ENCODE results near the gene HDAC4.

The HDAC4 gene

DNA sequence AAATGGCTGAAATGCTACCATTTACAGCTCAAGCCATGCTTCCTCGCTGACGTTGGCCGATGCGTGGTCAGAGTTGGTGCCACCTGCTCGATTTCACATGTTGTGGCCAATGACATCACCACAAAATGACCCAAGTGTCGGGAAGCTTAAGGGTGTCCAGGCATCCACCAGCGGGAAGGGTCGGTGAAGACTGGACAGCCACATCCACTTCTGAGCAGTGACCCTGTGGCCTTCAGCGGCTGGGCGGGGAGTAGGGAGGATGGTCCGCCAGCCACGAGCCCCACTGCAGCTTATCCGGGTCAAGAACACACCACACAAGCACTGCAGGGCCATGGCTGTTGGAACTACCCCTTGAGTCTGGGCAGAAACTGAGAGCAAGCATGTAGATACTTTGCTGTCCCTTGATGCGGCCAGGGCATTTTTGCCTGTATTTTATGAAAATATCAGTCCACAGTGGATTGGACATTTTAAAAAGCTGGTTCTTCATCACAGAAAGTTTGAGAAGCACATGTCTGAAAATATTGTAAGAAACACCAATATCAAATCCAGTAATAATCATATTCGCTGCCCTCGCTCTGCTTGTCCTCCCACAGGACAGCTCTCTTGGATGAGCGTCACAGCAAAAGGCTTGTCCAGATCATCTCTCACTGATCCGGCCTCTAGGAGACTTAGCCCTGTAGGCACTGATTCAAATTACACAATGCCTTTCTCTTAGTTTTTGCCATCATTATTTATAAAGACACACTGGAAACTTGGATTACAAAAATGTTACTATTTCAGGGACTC lies 379.0 kb downstream of the HDAC4 start:
- H3K27ac Mint-ChIP-seq = no peak overlapping the region
- H3K4me3 Mint-ChIP-seq = no peak overlapping the region
- H3K36me3 Mint-ChIP-seq (ENCODE audit: low read depth) = no peaks in the 10 kb centered on the region
- no peaks in the 10 kb centered on the region for H3K4me1 Mint-ChIP-seq (ENCODE audit: low read depth)
- no peak for DNase-seq (ENCODE audit: low spot score)
- no peaks in the 10 kb centered on the region for H3K9me3 Mint-ChIP-seq
- H3K27me3 Mint-ChIP-seq (ENCODE audit: low read depth) = peaks cover 2% of the 10 kb centered on the region

DNA sequence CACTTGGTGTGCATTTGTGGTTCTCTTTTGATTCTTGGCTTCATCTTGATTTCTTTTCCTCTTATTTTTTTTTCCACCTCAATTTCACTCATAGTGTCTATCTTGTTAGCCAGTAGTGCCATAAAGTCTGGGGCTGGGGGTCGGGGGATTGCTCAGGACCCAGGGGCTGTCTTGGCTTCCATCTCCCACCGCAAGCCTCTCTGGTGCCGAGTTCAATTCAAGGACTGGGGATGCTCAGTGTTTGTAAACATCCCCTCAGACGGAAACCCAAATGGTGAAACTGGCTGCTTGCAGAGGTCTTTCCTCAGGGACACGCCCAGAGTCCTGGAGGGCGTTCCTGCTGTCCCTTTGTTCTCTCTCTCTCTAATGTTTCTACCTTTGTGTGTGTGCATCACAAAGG lies 379.6 kb downstream of the HDAC4 start:
- no peak overlapping the region for H3K4me3 Mint-ChIP-seq
- no peaks in the 10 kb centered on the region for H3K4me1 Mint-ChIP-seq (ENCODE audit: low read depth)
- H3K36me3 Mint-ChIP-seq (ENCODE audit: low read depth) = no peaks in the 10 kb centered on the region
- DNase-seq (ENCODE audit: low spot score) = no peak
- H3K9me3 Mint-ChIP-seq = no peaks in the 10 kb centered on the region
- H3K27me3 Mint-ChIP-seq (ENCODE audit: low read depth) = peaks cover 2% of the 10 kb centered on the region
- H3K27ac Mint-ChIP-seq = no peak overlapping the region

GRCh38 chr2:239020541-239021041 lies 380.2 kb downstream of the HDAC4 start:
- H3K9me3 Mint-ChIP-seq = no peaks in the 10 kb centered on the region
- H3K27me3 Mint-ChIP-seq (ENCODE audit: low read depth) = peaks cover 2% of the 10 kb centered on the region
- DNase-seq (ENCODE audit: low spot score) = no peak
- no peaks in the 10 kb centered on the region for H3K36me3 Mint-ChIP-seq (ENCODE audit: low read depth)
- H3K4me1 Mint-ChIP-seq (ENCODE audit: low read depth) = no peaks in the 10 kb centered on the region
- no peak overlapping the region for H3K27ac Mint-ChIP-seq
- H3K4me3 Mint-ChIP-seq = no peak overlapping the region

DNA sequence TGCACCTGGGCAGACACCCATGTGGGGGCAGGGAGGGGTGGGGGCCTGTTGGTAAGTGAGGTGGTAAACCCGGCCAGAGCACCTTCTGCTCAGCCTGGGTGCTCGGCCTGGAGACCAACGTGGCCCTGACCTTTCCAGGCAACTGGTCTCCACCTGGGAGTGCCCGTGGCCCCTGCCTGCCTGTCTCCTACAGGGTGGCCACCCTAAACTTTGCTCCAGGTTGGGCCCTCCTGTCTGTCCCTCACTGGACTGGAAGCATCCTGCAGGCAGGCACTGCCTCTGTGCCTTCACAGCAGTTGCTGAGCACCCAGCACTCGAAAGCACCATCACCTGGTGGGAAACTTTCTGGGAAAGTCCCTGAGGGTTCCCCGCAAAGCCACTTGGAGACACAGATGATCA lies 381.6 kb downstream of the HDAC4 start:
- H3K36me3 Mint-ChIP-seq (ENCODE audit: low read depth) = no peaks in the 10 kb centered on the region
- no peak for DNase-seq (ENCODE audit: low spot score)
- H3K4me3 Mint-ChIP-seq = no peak overlapping the region
- no peak overlapping the region for H3K27ac Mint-ChIP-seq
- peaks cover 2% of the 10 kb centered on the region for H3K27me3 Mint-ChIP-seq (ENCODE audit: low read depth)
- H3K4me1 Mint-ChIP-seq (ENCODE audit: low read depth) = no peaks in the 10 kb centered on the region
- H3K9me3 Mint-ChIP-seq = no peaks in the 10 kb centered on the region

DNA sequence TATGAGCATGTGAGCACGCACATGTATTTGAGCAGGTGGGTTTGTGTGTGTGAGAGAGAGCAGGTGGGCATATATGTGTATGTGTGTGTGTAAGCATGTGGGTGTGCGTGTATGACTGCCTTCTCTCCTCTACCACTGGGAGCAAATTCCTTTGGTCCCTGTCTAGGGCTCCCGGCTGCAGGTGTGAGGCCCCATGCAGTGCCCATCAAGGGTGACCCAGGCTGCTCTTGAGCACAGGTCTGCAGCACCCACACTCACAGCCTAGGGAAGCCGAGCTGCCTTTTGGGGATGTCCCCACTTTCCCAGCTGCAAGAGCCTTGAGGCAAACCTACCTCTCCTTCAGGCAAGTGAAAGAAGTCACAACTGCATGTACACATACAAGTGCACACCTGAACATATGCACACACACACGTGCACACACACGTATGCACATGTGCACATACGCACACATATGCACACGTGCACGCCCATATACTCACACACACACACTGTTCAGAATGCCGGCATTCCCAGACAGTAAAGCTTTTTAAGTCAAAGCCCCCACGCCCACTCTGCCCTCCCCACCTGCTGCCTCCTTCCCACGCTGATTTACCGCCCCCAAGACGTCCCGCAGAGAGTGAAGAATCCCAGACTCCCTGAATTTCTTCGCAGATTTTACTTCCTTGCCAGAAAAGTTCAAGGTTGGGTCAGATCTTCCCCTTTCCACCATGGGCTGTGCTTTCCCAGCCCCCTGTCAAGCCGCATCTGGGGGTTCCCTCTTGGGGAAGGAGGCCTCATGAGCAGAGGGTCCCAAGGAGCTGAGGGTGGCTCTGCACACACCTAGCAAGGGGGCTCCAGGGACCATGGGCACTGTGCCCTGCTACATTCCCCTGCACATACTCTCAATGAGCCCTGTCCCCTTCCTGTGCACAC lies 382.3 kb downstream of the HDAC4 start:
- no peak for DNase-seq (ENCODE audit: low spot score)
- Mint-ChIP-seq H3K27me3 (ENCODE audit: low read depth) (peaks cover 2% of the 10 kb centered on the region), H3K4me3 (no peak overlapping the region), H3K27ac (no peak overlapping the region), H3K4me1 (ENCODE audit: low read depth) (no peaks in the 10 kb centered on the region), H3K9me3 (no peaks in the 10 kb centered on the region), H3K36me3 (ENCODE audit: low read depth) (no peaks in the 10 kb centered on the region)

DNA sequence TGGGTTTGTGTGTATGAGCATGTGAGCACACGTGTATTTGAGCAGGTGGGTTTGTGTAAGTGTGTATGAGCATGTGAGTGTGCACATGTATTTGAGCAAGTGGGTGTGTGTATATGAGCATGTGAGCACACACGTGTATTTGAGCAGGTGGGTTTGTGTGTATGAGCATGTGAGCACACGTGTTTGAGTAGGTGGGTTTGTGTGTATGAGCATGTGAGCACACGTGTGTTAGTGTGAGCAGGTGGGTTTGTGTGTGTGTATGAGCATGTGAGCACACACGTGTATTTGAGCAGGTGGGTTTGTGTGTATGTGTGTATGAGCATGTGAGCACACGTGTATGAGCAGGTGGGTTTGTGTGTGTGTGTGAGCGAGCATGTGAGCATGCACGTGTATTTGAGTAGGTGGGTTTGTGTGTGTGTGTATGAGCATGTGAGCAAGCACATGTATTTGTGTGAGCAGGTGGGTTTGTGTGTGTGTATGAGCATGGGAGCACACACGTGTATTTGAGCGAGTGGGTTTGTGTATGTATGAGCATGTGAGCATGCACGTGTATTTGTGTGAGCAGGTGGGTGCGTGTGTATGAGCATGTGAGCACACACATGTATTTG lies 383.2 kb downstream of the HDAC4 start:
- Mint-ChIP-seq H3K27me3 (ENCODE audit: low read depth) (peaks cover 2% of the 10 kb centered on the region), H3K9me3 (no peaks in the 10 kb centered on the region), H3K4me1 (ENCODE audit: low read depth) (no peaks in the 10 kb centered on the region), H3K27ac (no peak overlapping the region), H3K36me3 (ENCODE audit: low read depth) (no peaks in the 10 kb centered on the region), H3K4me3 (no peak overlapping the region)
- DNase-seq (ENCODE audit: low spot score) = no peak

DNA sequence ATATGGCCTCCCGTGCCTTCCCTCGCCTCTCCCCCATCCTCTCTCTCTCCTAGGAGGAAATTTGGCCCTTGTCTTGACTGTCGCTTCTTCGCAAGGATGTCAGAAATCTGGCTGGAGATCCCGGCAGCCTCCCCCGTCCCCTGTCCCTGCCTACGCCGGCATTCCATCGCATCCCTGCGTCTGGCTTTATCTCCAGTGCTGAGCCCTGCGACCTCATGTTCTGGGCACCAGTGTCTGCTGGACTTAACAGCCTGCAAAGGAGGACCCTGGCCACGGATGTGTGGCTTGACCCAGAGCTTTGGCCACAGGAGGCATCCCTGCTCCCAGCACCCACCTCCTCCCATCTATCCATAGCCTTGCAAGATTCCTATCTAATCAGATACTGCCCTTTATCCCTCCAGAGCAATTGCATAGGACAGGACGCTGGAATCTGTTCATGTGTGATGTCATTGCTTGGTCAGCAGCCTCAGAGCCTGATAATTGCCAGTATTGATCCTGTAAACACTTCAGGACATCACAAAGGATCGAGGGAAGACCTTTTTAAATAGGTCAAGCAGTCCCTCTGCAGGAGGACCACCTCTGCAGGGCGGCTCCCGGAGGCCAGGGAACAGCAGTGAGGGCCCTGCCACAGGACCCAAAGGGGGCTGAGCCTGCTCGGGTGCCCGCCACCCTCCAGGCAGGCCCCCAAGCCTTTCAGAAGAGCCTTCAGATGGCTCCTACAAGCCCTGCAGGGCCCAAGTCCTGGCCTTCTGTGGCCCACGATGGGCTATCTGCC lies 384.7 kb downstream of the HDAC4 start:
- Mint-ChIP-seq H3K4me3 (no peak overlapping the region), H3K36me3 (ENCODE audit: low read depth) (no peaks in the 10 kb centered on the region), H3K27ac (no peak overlapping the region), H3K4me1 (ENCODE audit: low read depth) (no peaks in the 10 kb centered on the region), H3K27me3 (ENCODE audit: low read depth) (no peaks in the 10 kb centered on the region), H3K9me3 (no peaks in the 10 kb centered on the region)
- no peak for DNase-seq (ENCODE audit: low spot score)

GRCh38 chr2:239015218-239015900 lies 385.5 kb downstream of the HDAC4 start:
- H3K4me1 Mint-ChIP-seq (ENCODE audit: low read depth) = no peaks in the 10 kb centered on the region
- no peak overlapping the region for H3K4me3 Mint-ChIP-seq
- H3K27ac Mint-ChIP-seq = no peak overlapping the region

GRCh38 chr2:239014458-239015217 lies 386.2 kb downstream of the HDAC4 start:
- H3K4me3 Mint-ChIP-seq = no peak overlapping the region

More at GRCh38 chr2:239015218-239015900, 385.5 kb downstream of the HDAC4 start:
- Mint-ChIP-seq H3K9me3 (no peaks in the 10 kb centered on the region), H3K36me3 (ENCODE audit: low read depth) (no peaks in the 10 kb centered on the region), H3K27me3 (ENCODE audit: low read depth) (no peaks in the 10 kb centered on the region)
- DNase-seq (ENCODE audit: low spot score) = no peak

GRCh38 chr2:239013678-239013976 lies 387.2 kb downstream of the HDAC4 start:
- Mint-ChIP-seq H3K4me3 (no peak overlapping the region), H3K9me3 (no peaks in the 10 kb centered on the region), H3K36me3 (ENCODE audit: low read depth) (no peaks in the 10 kb centered on the region), H3K27me3 (ENCODE audit: low read depth) (no peaks in the 10 kb centered on the region), H3K27ac (no peak overlapping the region), H3K4me1 (ENCODE audit: low read depth) (no peaks in the 10 kb centered on the region)
- DNase-seq (ENCODE audit: low spot score) = no peak

More at GRCh38 chr2:239014458-239015217, 386.2 kb downstream of the HDAC4 start:
- DNase-seq (ENCODE audit: low spot score) = no peak
- Mint-ChIP-seq H3K9me3 (no peaks in the 10 kb centered on the region), H3K4me1 (ENCODE audit: low read depth) (no peaks in the 10 kb centered on the region), H3K27ac (no peak overlapping the region), H3K27me3 (ENCODE audit: low read depth) (no peaks in the 10 kb centered on the region), H3K36me3 (ENCODE audit: low read depth) (no peaks in the 10 kb centered on the region)

GRCh38 chr2:239012936-239013677 lies 387.7 kb downstream of the HDAC4 start:
- H3K27me3 Mint-ChIP-seq (ENCODE audit: low read depth) = no peaks in the 10 kb centered on the region
- no peaks in the 10 kb centered on the region for H3K36me3 Mint-ChIP-seq (ENCODE audit: low read depth)
- H3K27ac Mint-ChIP-seq = no peak overlapping the region
- DNase-seq (ENCODE audit: low spot score) = no peak
- no peak overlapping the region for H3K4me3 Mint-ChIP-seq
- no peaks in the 10 kb centered on the region for H3K9me3 Mint-ChIP-seq
- H3K4me1 Mint-ChIP-seq (ENCODE audit: low read depth) = no peaks in the 10 kb centered on the region

- no peak for DNase-seq (ENCODE audit: low spot score)
- H3K27me3 Mint-ChIP-seq (ENCODE audit: low read depth) = no peaks in the 10 kb centered on the region
- H3K4me1 Mint-ChIP-seq (ENCODE audit: low read depth) = no peaks in the 10 kb centered on the region
- H3K4me3 Mint-ChIP-seq = no peak overlapping the region
- H3K9me3 Mint-ChIP-seq = no peaks in the 10 kb centered on the region
- H3K27ac Mint-ChIP-seq = no peak overlapping the region
- no peaks in the 10 kb centered on the region for H3K36me3 Mint-ChIP-seq (ENCODE audit: low read depth)
Observed at GRCh38 chr2:239012228-239012627, 388.6 kb downstream of the HDAC4 start.
